ENCODE data around the gene CD200.

Gene CD200

GRCh38 chr3:112355307-112355687 is 22.3 kb downstream of the CD200 start:
- no peak overlapping the region for H3K4me3 ChIP-seq (ENCODE audit: control insufficient read depth, low read depth, low read length)
- no peak for TF ChIP-seq CTCF (conservative IDR thresholded peaks at IDR 0.05; ENCODE audit: control insufficient read depth, insufficient read depth, low read depth, low read length)
- no peak for DNase-seq (ENCODE audit: low read depth)

- no peak for DNase-seq (ENCODE audit: low read depth)
- H3K4me3 ChIP-seq (ENCODE audit: control insufficient read depth, low read depth, low read length), result no peak overlapping the region
- no peak for TF ChIP-seq CTCF (conservative IDR thresholded peaks at IDR 0.05; ENCODE audit: control insufficient read depth, insufficient read depth, low read depth, low read length)
These were observed 25.2 kb downstream of the CD200 start for GRCh38 chr3:112357930-112358780.

GRCh38 chr3:112360561-112360960 is 27.6 kb downstream of the CD200 start:
- no peak for TF ChIP-seq CTCF (conservative IDR thresholded peaks at IDR 0.05; ENCODE audit: control insufficient read depth, insufficient read depth, low read depth, low read length)
- DNase-seq (ENCODE audit: low read depth), result no peak
- H3K4me3 ChIP-seq (ENCODE audit: control insufficient read depth, low read depth, low read length), result no peak overlapping the region

- no peak for DNase-seq (ENCODE audit: low read depth)
- H3K4me3 ChIP-seq (ENCODE audit: control insufficient read depth, low read depth, low read length), result no peak overlapping the region
- TF ChIP-seq CTCF (conservative IDR thresholded peaks at IDR 0.05; ENCODE audit: control insufficient read depth, insufficient read depth, low read depth, low read length), result no peak
These were observed 29.3 kb downstream of the CD200 start for GRCh38 chr3:112362221-112362620.

- no peak for TF ChIP-seq CTCF (conservative IDR thresholded peaks at IDR 0.05; ENCODE audit: control insufficient read depth, insufficient read depth, low read depth, low read length)
- no peak overlapping the region for H3K4me3 ChIP-seq (ENCODE audit: control insufficient read depth, low read depth, low read length)
- no peak for DNase-seq (ENCODE audit: low read depth)
These were observed 31.3 kb downstream of the CD200 start for GRCh38 chr3:112364291-112364690.

GRCh38 chr3:112365035-112365434 is 32.1 kb downstream of the CD200 start:
- DNase-seq (ENCODE audit: low read depth), result no peak
- TF ChIP-seq CTCF (conservative IDR thresholded peaks at IDR 0.05; ENCODE audit: control insufficient read depth, insufficient read depth, low read depth, low read length), result no peak
- H3K4me3 ChIP-seq (ENCODE audit: control insufficient read depth, low read depth, low read length), result no peak overlapping the region

All from fibroblast of mammary gland (primary cell).